HFFc6 (cell line): Measurements from ENCODE around the gene PPP3CA. TPM values are rescaled to one million over a fixed set of nuclear protein-coding genes. Genes with fewer than 3 reads are reported as not detected.

ENCODE experiments used
- DNase-seq: peaks from one replicate; pipeline ENCODE4 v3.0.0-alpha.2; 2018
- H3K27ac Mint-ChIP-seq: 2 replicates; pipeline ENCODE4 v1.8.0; 2020; ENCODE audit warnings: mild to moderate bottlenecking, mixed read lengths
- H3K27me3 Mint-ChIP-seq: 2 replicates; pipeline ENCODE4 v1.8.0; 2021; ENCODE audit warnings: mild to moderate bottlenecking, moderate library complexity, mixed read lengths; ENCODE audit not compliant: insufficient read depth
- H3K36me3 Mint-ChIP-seq: 2 replicates; pipeline ENCODE4 v1.8.0; 2021; ENCODE audit warnings: low read depth, mixed read lengths
- H3K4me1 Mint-ChIP-seq: 2 replicates; pipeline ENCODE4 v1.8.0; 2020; ENCODE audit warnings: low read depth, mixed read lengths
- H3K4me3 Mint-ChIP-seq: 2 replicates; pipeline ENCODE4 v1.8.0; 2020; ENCODE audit warnings: mild to moderate bottlenecking, moderate library complexity, mixed read lengths
- H3K9me3 Mint-ChIP-seq: 2 replicates; pipeline ENCODE4 v1.8.0; 2020; ENCODE audit warnings: mild to moderate bottlenecking, mixed read lengths
- CTCF ChIP-seq: fragments of 200-600 bp; sonication (generic); IDR thresholded peaks from 2 replicates; pipeline ENCODE4 v1.5.0; 2021; ENCODE audit warnings: antibody characterized with exemption, mild to moderate bottlenecking
- total RNA-seq, 6 experiments: library from RNA; stranded (reverse); fragmentation: NEBNext Ultra II Directional; extraction: Animal tissue kit (Norgen Biotek cat#: 25700); gene quantifications; 2 replicates in 1 of 6; 3 replicates in 5 of 6; pipeline ENCODE4 v1.2.3, GENCODE V29; 2021

PPP3CA gene
- total RNA-seq, 6 experiments from 2014 or later, result 45.9 to 59.6 (median 55.0) TPM

DNA sequence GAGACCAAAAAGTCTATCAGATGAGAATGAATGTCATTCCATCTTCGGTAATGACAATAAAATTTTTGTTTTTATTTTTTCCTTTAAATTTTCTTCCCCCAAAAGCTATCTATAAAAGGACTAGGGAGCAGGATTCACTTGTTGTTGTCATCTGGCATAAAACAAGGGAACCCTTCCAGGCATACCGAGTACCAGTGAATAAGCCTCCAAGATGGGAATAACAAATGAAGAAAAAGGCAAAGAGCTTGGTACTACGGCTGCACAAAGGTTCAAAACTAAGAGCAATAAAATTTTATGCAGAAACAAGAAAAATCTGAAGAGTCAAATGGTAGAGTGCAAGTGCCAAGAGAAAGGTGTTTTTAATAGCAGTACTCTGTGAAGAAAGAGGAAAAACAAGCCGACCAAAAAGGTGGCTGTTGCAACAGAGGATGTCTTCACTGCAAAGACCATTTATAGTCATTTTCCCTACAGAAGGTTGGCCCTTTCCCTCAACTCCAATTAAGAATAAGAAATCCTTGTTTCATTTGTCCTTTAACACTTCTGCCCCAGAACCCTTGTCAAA lies 25.8 kb downstream of the PPP3CA start:
- Mint-ChIP-seq H3K4me3 (no peak overlapping the region), H3K9me3 (no peaks in the 10 kb centered on the region), H3K36me3 (no peaks in the 10 kb centered on the region), H3K27ac (no peak overlapping the region), H3K4me1 (peaks cover 14% of the 10 kb centered on the region), H3K27me3 (peaks cover 2% of the 10 kb centered on the region; the same call in 1 of the 2 replicates)
- no peak for DNase-seq
- no peak for TF ChIP-seq CTCF

GRCh38 chr4:101315786-101316185 lies 31.5 kb downstream of the PPP3CA start:
- H3K9me3 Mint-ChIP-seq, result no peaks in the 10 kb centered on the region
- TF ChIP-seq CTCF, result no peak
- no peak overlapping the region for H3K4me3 Mint-ChIP-seq
- DNase-seq, result no peak
- no peaks in the 10 kb centered on the region for H3K27me3 Mint-ChIP-seq
- H3K4me1 Mint-ChIP-seq, result peaks cover 7% of the 10 kb centered on the region
- no peak overlapping the region for H3K27ac Mint-ChIP-seq
- H3K36me3 Mint-ChIP-seq, result peaks cover 13% of the 10 kb centered on the region

- Mint-ChIP-seq H3K4me1 (peaks cover 7% of the 10 kb centered on the region; the same call in 1 of the 2 replicates), H3K27ac (no peak overlapping the region), H3K27me3 (no peaks in the 10 kb centered on the region), H3K36me3 (peaks cover 13% of the 10 kb centered on the region), H3K4me3 (no peak overlapping the region), H3K9me3 (no peaks in the 10 kb centered on the region)
- no peak for DNase-seq
- TF ChIP-seq CTCF, result no peak
These were observed 32.3 kb downstream of the PPP3CA start for GRCh38 chr4:101315041-101315440.

GRCh38 chr4:101309925-101310324 lies 37.4 kb downstream of the PPP3CA start:
- Mint-ChIP-seq H3K27ac (no peak overlapping the region), H3K4me3 (no peak overlapping the region), H3K27me3 (no peaks in the 10 kb centered on the region), H3K4me1 (peaks cover 37% of the 10 kb centered on the region), H3K36me3 (peaks cover under 1% of the 10 kb centered on the region; the same call in 1 of the 2 replicates), H3K9me3 (no peaks in the 10 kb centered on the region)
- no peak for TF ChIP-seq CTCF
- DNase-seq, result no peak

- Mint-ChIP-seq H3K27me3 (no peaks in the 10 kb centered on the region), H3K9me3 (no peaks in the 10 kb centered on the region), H3K4me1 (peaks cover 43% of the 10 kb centered on the region), H3K36me3 (no peaks in the 10 kb centered on the region), H3K4me3 (no peak overlapping the region), H3K27ac (no peak overlapping the region)
- no peak for DNase-seq
- TF ChIP-seq CTCF, result no peak
These were observed 39.4 kb downstream of the PPP3CA start for GRCh38 chr4:101307899-101308298.
